ENCODE data around the gene BMPR1B.

DNA sequence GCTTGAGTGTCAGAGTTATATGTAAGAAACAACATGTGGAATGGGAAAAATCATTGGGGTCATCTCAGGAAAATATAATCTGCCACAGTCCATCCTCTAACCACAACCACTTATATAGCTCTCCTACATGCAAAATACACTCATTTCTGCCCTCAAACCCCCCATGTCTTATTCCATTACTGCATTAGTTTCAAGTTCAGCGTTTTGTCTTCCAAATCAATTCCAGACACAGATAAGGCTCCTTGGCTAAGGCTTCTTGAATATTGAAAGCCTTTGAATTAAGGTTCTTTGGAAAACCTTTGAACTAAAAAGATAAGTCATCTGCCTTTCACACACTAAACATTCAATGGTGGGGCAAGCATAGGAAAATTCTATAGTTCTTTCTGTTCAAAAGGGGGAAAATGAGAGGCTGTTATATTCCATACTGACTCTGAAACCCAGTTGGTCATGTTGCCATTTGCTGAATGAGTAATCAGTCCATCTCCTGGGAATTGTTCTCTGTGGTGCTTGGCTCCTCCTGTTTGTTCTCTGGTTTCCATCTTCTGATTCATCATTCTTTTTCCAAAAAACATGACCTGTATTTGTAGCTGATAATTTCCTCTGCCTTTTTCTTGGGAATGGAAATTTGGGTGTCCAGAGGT is 218.7 kb downstream of the BMPR1B start:
- TF ChIP-seq, protein P1, sequence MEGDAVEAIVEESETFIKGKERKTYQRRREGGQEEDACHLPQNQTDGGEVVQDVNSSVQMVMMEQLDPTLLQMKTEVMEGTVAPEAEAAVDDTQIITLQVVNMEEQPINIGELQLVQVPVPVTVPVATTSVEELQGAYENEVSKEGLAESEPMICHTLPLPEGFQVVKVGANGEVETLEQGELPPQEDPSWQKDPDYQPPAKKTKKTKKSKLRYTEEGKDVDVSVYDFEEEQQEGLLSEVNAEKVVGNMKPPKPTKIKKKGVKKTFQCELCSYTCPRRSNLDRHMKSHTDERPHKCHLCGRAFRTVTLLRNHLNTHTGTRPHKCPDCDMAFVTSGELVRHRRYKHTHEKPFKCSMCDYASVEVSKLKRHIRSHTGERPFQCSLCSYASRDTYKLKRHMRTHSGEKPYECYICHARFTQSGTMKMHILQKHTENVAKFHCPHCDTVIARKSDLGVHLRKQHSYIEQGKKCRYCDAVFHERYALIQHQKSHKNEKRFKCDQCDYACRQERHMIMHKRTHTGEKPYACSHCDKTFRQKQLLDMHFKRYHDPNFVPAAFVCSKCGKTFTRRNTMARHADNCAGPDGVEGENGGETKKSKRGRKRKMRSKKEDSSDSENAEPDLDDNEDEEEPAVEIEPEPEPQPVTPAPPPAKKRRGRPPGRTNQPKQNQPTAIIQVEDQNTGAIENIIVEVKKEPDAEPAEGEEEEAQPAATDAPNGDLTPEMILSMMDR (IDR thresholded peaks at IDR 0.05 in 8 of 11, conservative IDR thresholded peaks at IDR 0.05 in 3 of 11) = no peak
- no peak for TF ChIP-seq POLR2A (IDR thresholded peaks at IDR 0.05)
